Fibroblast of villous mesenchyme (primary cell): ENCODE results near the gene MIEF1. TPM values are rescaled to one million over a fixed set of nuclear protein-coding genes. Genes with fewer than 3 reads are reported as not detected.

Source experiments
- DNase-seq: peaks from one replicate; pipeline ENCODE4 v3.0.0-alpha.2; 2010; ENCODE audit warnings: low read depth
- H3K4me3 ChIP-seq: 2 replicates; pipeline ENCODE4 v1.5.1; 2011; ENCODE audit warnings: low read depth, mild to moderate bottlenecking, low read length
- CTCF ChIP-seq: IDR thresholded peaks from 2 replicates; pipeline ENCODE4 v1.5.1; 2012; ENCODE audit warnings: low read depth, mild to moderate bottlenecking, low read length; ENCODE audit not compliant: insufficient read depth
- total RNA-seq: library from RNA; depleted of rRNA; stranded (reverse); fragments of >200 nt; gene quantifications from 2 replicates; pipeline ENCODE4 v1.2.3, GENCODE V29; 2012

MIEF1 gene
- total RNA-seq, 1 donor: 32.8 TPM

GRCh38 chr22:39482768-39483167 is 19.3 kb upstream of the MIEF1 start:
- DNase-seq: no peak
- TF ChIP-seq CTCF: no peak
- no peak overlapping the region for H3K4me3 ChIP-seq

- no peak overlapping the region for H3K4me3 ChIP-seq
- TF ChIP-seq CTCF: no peak
- DNase-seq: no peak
These were observed 14.9 kb upstream of the MIEF1 start for GRCh38 chr22:39486951-39487825.

GRCh38 chr22:39487826-39488520 is 14.1 kb upstream of the MIEF1 start:
- no peak overlapping the region for H3K4me3 ChIP-seq
- no peak for TF ChIP-seq CTCF
- DNase-seq: no peak

GRCh38 chr22:39488563-39489083 is 13.5 kb upstream of the MIEF1 start:
- DNase-seq: no peak
- TF ChIP-seq CTCF: no peak

GRCh38 chr22:39489094-39490068 is 12.7 kb upstream of the MIEF1 start:
- no peak for TF ChIP-seq CTCF
- no peak for DNase-seq
- H3K4me3 ChIP-seq: no peak overlapping the region

More at GRCh38 chr22:39488563-39489083, 13.5 kb upstream of the MIEF1 start:
- H3K4me3 ChIP-seq: no peak overlapping the region
